ENCODE measurements around the gene CKS2.

- TF ChIP-seq CTCF (IDR thresholded peaks at IDR 0.05; ENCODE audit: low read depth, low read length) (no peak), POLR2A (IDR thresholded peaks at IDR 0.05; ENCODE audit: extremely low read depth, insufficient read length) (no peak), MAX (IDR thresholded peaks at IDR 0.05; ENCODE audit: low read depth, low read length) (no peak), MYC (IDR thresholded peaks at IDR 0.05; ENCODE audit: low read depth, low read length) (no peak)
Observed at GRCh38 chr9:89347651-89348050, 36.7 kb downstream of the CKS2 start.
